HG03039 (cell line): ENCODE results near the gene LCN6.

Experiments used
- ATAC-seq: cut with Tn5 transposase; IDR thresholded peaks from one replicate; pipeline ENCODE4 v1.9.1; 2021; ENCODE audit warnings: mild to moderate bottlenecking, moderate library complexity; ENCODE audit not compliant: unreplicated experiment

LCN6 gene

DNA sequence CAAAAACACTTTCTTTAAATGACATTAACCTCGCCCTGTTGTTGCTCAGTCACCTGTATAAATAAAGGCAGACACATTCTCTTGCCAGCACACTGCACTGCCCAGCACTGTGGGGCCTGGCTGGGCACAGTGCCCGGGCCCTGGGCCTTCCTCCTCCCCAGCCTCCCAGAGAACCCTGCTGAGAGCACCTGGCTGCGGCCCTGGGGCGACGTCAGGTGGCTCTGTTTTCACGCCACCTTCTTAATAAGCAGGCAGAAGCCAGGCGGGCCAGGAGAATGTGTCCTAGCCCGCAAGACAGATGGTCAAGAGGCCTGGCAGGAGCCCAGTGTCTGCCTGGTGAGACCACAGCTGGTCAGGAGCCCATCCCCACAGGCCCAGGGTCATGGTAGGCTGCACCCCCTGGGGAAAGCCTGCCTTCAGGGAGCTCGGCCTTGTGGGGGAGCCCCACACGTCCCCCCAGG is 52.9 kb downstream of the LCN6 start:
- ATAC-seq = no peak

DNA sequence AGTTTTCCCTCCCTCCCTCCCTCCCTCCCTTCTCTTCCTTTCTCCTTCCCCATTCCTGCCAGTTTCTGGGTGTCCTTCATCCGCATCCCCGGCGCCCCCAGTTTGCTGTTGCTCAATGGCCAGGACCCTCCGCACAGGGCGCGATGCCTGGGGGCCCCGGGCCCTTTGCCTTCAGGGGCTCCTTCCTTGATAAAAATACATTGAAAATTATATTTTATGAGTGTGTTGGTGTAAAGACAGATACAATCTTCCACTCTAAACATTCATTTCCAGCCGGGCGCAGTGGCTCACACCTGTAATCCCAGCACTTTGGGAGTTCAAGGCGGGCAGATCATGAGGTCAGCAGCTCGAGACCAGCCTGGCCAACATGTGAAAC is 53.5 kb downstream of the LCN6 start:
- ATAC-seq = no peak

DNA sequence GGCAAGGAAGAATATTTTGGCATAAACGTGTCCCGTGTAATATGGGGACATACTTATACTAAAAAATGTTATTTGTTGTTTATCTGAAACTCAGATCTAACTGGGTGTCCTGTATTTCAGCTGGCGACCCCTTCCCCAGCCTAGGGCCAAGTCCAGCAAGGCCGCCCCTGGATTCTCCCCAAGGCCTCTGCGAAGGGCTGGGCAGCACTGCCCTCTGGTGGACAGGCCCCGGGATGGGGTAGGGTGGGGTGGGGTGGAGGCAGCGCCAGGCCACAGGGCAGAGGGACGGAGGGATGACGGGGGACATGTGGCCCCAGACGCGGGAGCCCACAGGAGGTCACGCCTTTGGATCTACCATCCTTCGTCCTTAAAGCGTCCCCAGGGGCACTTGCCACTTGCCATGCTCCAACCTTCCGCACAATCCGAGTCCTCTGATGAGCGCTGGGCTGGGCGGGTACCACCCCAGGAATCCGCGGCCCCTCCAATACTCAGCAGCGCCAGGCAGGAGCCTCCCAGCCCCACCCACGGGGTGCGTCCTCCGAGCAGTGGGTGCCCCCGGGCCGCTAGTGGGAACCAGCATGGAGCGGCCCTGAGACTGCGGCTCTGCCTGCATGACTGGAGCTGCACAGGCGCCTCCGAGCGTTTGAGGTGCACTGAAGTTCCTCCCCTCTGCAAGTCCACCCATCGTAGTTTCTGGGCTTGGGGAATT is 54.0 kb downstream of the LCN6 start:
- ATAC-seq = no peak
